Kidney capillary endothelial cell (primary cell): Measurements from ENCODE around the gene ANKK1.

Experiments
- DNase-seq: peaks from one replicate; pipeline ENCODE4 v3.0.0-alpha.2; 2018; ENCODE audit warnings: low spot score

The ANKK1 gene

DNA sequence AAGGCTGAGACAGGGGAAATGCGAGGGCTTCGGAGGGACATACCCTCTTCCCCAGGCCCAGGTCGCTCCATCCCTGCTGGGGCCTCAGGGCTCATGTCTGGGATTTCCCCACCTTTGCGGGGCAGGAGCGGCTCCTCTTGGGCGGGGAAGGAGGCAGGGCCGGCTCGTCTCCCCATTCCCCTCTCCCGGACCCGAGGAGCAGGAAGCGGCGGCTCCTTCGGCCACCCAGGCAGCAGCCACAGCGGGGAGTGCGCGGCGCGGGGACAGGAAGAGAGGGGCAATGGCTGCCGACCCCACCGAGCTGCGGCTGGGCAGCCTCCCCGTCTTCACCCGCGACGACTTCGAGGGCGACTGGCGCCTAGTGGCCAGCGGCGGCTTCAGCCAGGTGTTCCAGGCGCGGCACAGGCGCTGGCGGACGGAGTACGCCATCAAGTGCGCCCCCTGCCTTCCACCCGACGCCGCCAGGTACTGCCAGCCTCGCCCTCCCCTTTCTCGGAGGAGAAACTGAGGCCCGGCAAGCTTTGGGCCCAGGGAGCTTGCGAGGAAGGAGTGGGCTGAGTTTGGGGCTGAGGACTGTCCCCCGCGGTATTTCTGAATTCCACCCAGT is at the start of gene ANKK1:
Gene ANKK1 (plus strand): TSS at position 175 of the 607 bp plus-strand sequence. CDS start 106 bp downstream, at position 281.
- no peak for DNase-seq

- no peak for DNase-seq
Observed at GRCh38 chr11:113338730-113339129, 48.8 kb upstream of the ANKK1 start.

DNA sequence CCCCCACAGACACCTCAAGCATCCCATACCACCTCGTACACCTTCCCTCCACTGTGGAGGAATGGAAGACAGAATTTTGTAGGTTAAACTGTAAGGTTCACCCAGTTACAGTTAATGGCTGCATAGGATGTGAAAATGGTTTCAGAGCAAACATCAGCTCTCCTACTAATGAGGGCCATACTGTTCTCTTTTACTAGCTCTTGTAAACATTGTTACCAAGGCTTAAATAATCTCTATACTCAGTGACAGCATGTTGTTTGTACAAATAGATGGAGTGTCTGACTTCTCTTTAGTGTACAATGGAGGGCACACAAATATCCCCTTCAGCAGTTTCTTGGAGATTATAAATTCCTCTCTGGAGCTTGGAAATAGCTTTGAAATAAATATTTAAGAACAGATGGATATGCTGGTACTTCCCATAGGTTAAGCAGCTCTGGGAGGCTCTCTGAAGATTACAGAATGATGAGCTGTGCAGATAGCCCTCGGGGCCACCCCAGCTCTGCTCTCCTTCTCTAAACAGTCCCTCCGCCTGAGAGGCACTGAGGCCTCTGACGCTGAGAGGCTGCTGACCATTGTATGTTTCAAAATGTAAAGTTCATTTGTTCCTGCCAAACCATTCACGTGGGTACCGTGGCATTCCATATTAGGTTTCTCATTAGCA is 47.5 kb upstream of the ANKK1 start:
- DNase-seq = no peak

DNA sequence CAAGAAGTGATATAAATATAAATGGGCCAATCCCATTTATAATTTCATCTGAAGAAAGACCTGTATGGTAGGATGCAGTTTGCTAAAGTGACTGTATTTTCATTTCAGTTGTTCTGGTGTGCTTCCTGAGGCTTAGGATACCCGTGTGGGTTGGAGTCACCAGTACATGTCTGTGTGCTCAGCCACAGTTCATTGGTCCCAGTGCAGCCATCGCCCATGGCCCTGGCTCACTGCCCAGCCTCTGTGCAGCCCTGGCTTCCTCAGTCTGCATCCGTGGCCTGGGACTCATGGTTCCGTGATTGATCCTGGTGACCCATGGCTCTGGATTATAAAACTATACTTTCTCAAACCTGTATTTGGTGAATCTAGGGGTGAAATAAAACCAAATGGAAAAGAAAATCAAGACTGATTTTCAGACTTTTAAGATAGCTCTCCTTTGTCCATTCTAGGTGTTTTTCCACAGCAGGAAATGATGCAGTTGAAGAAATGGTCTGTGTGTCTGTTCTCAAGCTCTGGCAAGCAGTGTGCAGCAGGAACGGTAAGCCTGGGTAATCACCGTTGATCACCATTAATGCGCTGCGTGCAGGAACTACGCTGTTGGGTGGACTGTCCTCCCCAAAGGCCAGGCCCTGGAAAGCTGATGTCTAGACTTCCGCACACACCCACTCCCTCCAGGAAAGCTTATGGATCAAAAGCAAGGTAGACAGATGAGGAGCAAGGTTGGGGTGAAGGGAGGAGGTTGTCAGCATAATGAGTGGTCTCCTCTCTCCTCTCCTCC is 46.0 kb upstream of the ANKK1 start:
- DNase-seq = peak; percentile 2

GRCh38 chr11:113345978-113346377 is 41.6 kb upstream of the ANKK1 start:
- DNase-seq = no peak

- no peak for DNase-seq
Observed at GRCh38 chr11:113349528-113349927, 38.1 kb upstream of the ANKK1 start.

DNA sequence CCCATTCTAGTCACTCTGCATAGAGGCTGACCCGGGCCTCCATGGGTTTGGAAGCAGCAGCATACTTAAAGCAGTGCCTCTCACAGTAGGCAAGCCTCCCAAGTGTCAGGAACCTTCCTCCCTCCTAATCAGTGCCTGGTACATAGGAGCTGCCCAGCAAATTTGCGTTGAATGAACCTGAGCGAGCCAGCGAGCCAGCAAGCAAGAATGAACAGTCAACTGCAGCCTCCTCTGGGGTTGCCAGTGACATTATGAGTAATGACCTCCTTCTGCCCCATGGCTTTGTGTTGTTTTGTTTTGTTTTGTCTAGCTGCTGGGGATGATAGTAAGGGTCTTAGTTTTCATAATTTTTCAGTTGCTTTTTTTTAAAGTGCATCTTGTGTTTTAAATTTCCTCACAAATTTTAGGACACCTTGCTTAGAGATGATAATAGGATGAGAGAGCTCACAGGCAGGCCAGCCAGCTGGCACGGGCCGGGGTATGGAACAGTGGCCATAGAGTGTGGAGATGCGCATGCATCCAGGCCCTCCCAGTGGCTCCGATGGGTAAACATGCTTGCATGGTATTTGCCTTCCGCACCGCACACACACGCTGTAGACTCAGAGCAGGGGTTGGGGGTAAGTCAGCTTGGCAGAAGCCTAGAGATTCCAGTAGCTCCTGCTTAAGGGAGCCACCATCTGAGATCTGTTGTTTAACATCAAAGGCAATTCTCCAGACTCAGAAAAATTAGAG is 37.1 kb upstream of the ANKK1 start:
- DNase-seq = no peak

GRCh38 chr11:113351068-113351450 is 36.5 kb upstream of the ANKK1 start:
- no peak for DNase-seq

- no peak for DNase-seq
Observed at GRCh38 chr11:113351480-113351879, 36.1 kb upstream of the ANKK1 start.

GRCh38 chr11:113356203-113356602 is 31.4 kb upstream of the ANKK1 start:
- DNase-seq = no peak

DNA sequence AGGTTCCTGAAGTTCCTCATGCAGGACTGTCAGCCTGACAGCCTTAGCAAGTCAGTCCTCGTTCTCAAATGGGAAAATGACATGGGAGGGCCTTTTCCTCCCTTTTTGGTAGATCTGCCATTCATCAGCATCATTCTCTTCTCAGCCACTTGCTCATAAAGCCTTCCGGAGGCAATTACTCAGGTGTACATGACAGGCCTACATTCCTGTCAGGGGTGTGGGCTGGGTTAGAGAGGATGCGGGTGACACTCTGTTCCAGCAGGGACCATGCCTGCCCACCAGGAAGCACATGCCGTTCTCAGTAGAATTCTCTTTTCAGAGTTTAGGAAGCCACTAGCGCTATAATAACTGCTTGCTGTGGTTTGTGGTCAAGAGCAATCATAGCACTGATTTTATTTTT is 24.2 kb upstream of the ANKK1 start:
- no peak for DNase-seq

DNA sequence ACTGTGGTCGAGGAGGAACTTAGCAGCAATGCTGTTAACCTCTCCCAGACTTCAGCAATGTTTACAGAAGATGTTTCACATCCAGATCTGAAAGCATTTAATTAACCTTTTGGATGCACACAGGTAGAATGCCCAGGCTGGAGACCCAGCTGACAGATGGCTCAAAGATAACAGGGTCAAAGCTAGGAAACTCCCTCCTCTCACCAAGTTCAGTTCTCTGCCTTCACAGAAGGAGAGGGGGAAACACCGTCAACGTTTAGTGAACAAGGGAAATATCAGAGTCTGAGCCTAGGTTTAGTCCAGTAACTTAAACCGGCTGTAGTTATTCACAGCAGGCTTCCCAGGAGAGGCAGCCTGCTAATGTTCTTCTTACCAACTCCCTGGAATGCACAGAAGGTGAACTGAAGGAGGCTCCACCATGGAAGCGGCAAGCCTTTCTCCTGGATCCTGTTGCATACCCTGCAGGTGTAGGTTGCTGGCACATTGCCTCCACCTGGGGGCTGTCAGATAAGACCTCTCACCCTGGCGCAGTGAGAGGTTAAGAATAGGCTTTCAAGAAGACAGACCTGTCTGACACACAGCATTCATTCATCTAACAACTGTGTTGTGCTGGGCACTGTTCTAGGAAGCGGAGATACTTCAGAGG is 23.5 kb upstream of the ANKK1 start:
- DNase-seq = no peak

GRCh38 chr11:113365895-113366294 is 21.7 kb upstream of the ANKK1 start:
- no peak for DNase-seq

GRCh38 chr11:113369411-113369810 is 18.2 kb upstream of the ANKK1 start:
- DNase-seq = no peak

GRCh38 chr11:113370634-113371033 is 16.9 kb upstream of the ANKK1 start:
- DNase-seq = no peak

DNA sequence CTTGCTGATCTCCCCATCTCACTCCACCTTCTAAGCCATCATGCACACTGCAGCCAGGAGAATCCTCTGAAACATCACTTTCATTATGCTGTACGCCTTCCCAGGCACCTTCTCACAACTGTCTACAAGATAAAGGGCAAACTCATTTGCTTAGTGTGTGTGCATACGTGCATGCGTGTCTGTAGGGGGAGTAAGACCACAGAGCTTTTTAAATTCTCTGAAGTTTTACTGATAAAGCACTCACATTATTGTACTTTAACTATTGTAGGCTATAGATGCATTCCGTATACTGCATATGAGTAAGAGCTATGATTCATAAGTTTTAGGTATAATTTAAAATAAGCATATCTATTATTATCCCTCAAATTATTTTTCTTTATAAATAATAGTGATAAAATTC is 15.3 kb upstream of the ANKK1 start:
- DNase-seq = no peak

GRCh38 chr11:113373306-113373705 is 14.3 kb upstream of the ANKK1 start:
- no peak for DNase-seq

- no peak for DNase-seq
Observed at GRCh38 chr11:113373981-113374560, 13.5 kb upstream of the ANKK1 start.

GRCh38 chr11:113375402-113375801 is 12.2 kb upstream of the ANKK1 start:
- no peak for DNase-seq

- no peak for DNase-seq
Observed at GRCh38 chr11:113376156-113376555, 11.4 kb upstream of the ANKK1 start.

GRCh38 chr11:113377681-113378412 is 9.7 kb upstream of the ANKK1 start:
- DNase-seq = no peak
